Measurements from ENCODE around the gene MDFIC.

The MDFIC gene

GRCh38 chr7:115059321-115059720 lies 137.4 kb downstream of the MDFIC start:
- no peaks in the 10 kb centered on the region for H3K9me3 Mint-ChIP-seq
- no peaks in the 10 kb centered on the region for H3K36me3 Mint-ChIP-seq (ENCODE audit: low read depth)
- H3K27me3 Mint-ChIP-seq (ENCODE audit: low read depth): peaks cover 13% of the 10 kb centered on the region
- H3K4me1 Mint-ChIP-seq (ENCODE audit: low read depth): peaks cover 3% of the 10 kb centered on the region
- DNase-seq (ENCODE audit: low spot score): no peak
- no peak overlapping the region for H3K4me3 Mint-ChIP-seq
- H3K27ac Mint-ChIP-seq: no peak overlapping the region

DNA sequence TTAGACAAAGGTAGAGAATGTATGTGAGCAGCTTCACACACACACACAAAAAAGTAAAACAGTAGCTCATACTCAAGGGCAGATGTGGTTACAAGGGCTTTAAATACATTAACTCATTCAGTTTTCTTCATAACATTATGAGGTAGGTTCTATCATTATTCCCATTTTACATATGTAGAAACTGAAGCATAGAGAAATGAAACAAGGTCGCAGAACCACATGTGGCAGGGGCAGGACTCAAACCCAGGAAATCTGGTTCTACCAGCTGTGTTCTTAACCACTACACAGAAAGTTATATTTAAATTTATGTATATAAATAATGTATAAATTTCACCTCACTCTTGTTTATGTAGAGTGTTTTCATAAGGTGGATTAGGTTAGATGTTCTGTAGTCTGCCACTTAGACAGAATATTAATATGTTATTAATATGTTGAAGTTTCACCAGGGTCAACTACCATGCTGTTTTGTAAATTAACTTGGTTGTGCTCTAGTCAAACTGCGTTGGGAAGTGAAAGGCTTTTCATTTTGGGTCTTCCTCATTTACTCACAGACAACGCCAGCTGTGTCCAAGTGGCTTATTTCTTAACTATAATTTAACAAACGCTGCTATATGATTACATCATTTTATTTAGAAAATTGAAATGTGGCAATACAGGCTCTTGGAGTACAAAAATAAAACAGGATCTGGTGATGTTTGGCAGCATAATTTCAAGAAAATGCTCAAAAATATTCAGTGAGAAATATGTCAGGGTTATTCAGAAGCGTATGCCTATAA lies 138.4 kb downstream of the MDFIC start:
- no peak overlapping the region for H3K4me3 Mint-ChIP-seq
- no peaks in the 10 kb centered on the region for H3K9me3 Mint-ChIP-seq
- no peak for DNase-seq (ENCODE audit: low spot score)
- no peak overlapping the region for H3K27ac Mint-ChIP-seq
- H3K4me1 Mint-ChIP-seq (ENCODE audit: low read depth): no peaks in the 10 kb centered on the region
- no peaks in the 10 kb centered on the region for H3K36me3 Mint-ChIP-seq (ENCODE audit: low read depth)
- H3K27me3 Mint-ChIP-seq (ENCODE audit: low read depth): peaks cover 10% of the 10 kb centered on the region

DNA sequence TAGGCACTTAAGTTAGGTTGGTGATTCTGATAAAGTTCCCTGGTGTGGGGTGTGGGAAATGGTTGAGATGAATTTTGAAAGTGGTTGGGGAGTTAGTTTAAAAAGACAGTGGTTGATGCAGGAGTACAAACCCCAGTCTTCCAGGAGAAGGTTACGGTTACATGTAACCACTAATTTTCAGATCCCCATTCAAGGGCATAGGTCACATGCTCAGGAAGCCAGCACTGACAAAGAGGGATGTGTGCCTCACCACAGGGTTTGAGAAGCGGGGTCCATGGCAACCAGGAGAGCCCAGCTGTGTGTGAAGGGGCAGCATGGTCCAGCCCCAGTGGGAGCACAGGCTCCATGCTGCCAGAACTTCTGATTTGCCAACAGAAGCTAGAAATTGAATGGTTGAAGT lies 144.2 kb downstream of the MDFIC start:
- Mint-ChIP-seq H3K27me3 (ENCODE audit: low read depth) (peaks cover 2% of the 10 kb centered on the region), H3K36me3 (ENCODE audit: low read depth) (no peaks in the 10 kb centered on the region), H3K4me3 (no peak overlapping the region), H3K27ac (no peak overlapping the region), H3K9me3 (no peaks in the 10 kb centered on the region), H3K4me1 (ENCODE audit: low read depth) (peaks cover 6% of the 10 kb centered on the region)
- DNase-seq (ENCODE audit: low spot score): no peak

GRCh38 chr7:115066634-115067033 lies 144.7 kb downstream of the MDFIC start:
- peaks cover 2% of the 10 kb centered on the region for H3K27me3 Mint-ChIP-seq (ENCODE audit: low read depth)
- H3K27ac Mint-ChIP-seq: no peak overlapping the region
- DNase-seq (ENCODE audit: low spot score): no peak
- no peak overlapping the region for H3K4me3 Mint-ChIP-seq
- H3K9me3 Mint-ChIP-seq: no peaks in the 10 kb centered on the region
- H3K4me1 Mint-ChIP-seq (ENCODE audit: low read depth): peaks cover 6% of the 10 kb centered on the region
- H3K36me3 Mint-ChIP-seq (ENCODE audit: low read depth): no peaks in the 10 kb centered on the region

GRCh38 chr7:115068220-115068619 lies 146.3 kb downstream of the MDFIC start:
- H3K27ac Mint-ChIP-seq: no peak overlapping the region

More at GRCh38 chr7:115068220-115068619, 146.3 kb downstream of the MDFIC start:
- peaks cover 6% of the 10 kb centered on the region for H3K4me1 Mint-ChIP-seq (ENCODE audit: low read depth)
- no peak overlapping the region for H3K4me3 Mint-ChIP-seq
- no peaks in the 10 kb centered on the region for H3K9me3 Mint-ChIP-seq
- H3K36me3 Mint-ChIP-seq (ENCODE audit: low read depth): no peaks in the 10 kb centered on the region
- peaks cover 1% of the 10 kb centered on the region for H3K27me3 Mint-ChIP-seq (ENCODE audit: low read depth)
- no peak for DNase-seq (ENCODE audit: low spot score)

Data from T-helper 2 cell treated with Interferon-gamma antibody and Interleukin-4, amounts not matched to agents 5 μg/mL and 100 μg/mL, for 36 hours (primary cell).